ENCODE measurements around the gene NKX2-4.
"Not testable (repeated sequence)": the region's sequence is repeated elsewhere in the genome, so short reads cannot be mapped to it uniquely, and the experiment has no call there.

NKX2-4 gene

GRCh38 chr20:21393816-21394519, 3.4 kb downstream of the NKX2-4 start:
- no peak for DNase-seq (ENCODE audit: low spot score)

GRCh38 chr20:21393166-21393565, 4.2 kb downstream of the NKX2-4 start:
- no peak for DNase-seq (ENCODE audit: low spot score)

GRCh38 chr20:21391972-21392352, 5.4 kb downstream of the NKX2-4 start:
- no peak for DNase-seq (ENCODE audit: low spot score)

- DNase-seq (ENCODE audit: low spot score): no peak
Measured at GRCh38 chr20:21391185-21391971, 5.9 kb downstream of the NKX2-4 start.

GRCh38 chr20:21390768-21391167, 6.6 kb downstream of the NKX2-4 start:
- DNase-seq (ENCODE audit: low spot score): no peak

- no peak for DNase-seq (ENCODE audit: low spot score)
Measured at GRCh38 chr20:21389368-21389767, 8.0 kb downstream of the NKX2-4 start.

- DNase-seq (ENCODE audit: low spot score): no peak
Measured at GRCh38 chr20:21388566-21388965, 8.8 kb downstream of the NKX2-4 start.

GRCh38 chr20:21387528-21387927, 9.8 kb downstream of the NKX2-4 start:
- DNase-seq (ENCODE audit: low spot score): no peak

GRCh38 chr20:21386111-21386510, 11.2 kb downstream of the NKX2-4 start:
- no peak for DNase-seq (ENCODE audit: low spot score)

- peak; percentile 30 for DNase-seq (ENCODE audit: low spot score)
Measured at GRCh38 chr20:21384308-21384892, 12.9 kb downstream of the NKX2-4 start.

- no peak for DNase-seq (ENCODE audit: low spot score)
Measured at GRCh38 chr20:21381619-21382018, 15.7 kb downstream of the NKX2-4 start.

- DNase-seq (ENCODE audit: low spot score): no peak
Measured at GRCh38 chr20:21380711-21381110, 16.6 kb downstream of the NKX2-4 start.

GRCh38 chr20:21378259-21378658, 19.1 kb downstream of the NKX2-4 start:
- DNase-seq (ENCODE audit: low spot score): no peak

GRCh38 chr20:21377701-21378100, 19.6 kb downstream of the NKX2-4 start:
- no peak for DNase-seq (ENCODE audit: low spot score)

- peak; percentile 52 for DNase-seq (ENCODE audit: low spot score)
Measured at GRCh38 chr20:21376626-21377025, 20.7 kb downstream of the NKX2-4 start.

GRCh38 chr20:21373436-21373835, 23.9 kb downstream of the NKX2-4 start:
- DNase-seq (ENCODE audit: low spot score): no peak

- no peak for DNase-seq (ENCODE audit: low spot score)
Measured at GRCh38 chr20:21372016-21372415, 25.3 kb downstream of the NKX2-4 start.

GRCh38 chr20:21371193-21371592, 26.1 kb downstream of the NKX2-4 start:
- DNase-seq (ENCODE audit: low spot score): no peak

- DNase-seq (ENCODE audit: low spot score): no peak
Measured at GRCh38 chr20:21368791-21369190, 28.5 kb downstream of the NKX2-4 start.

GRCh38 chr20:21366273-21366672, 31.1 kb downstream of the NKX2-4 start:
- not testable (repeated sequence) for DNase-seq (ENCODE audit: low spot score)

GRCh38 chr20:21365771-21366170, 31.6 kb downstream of the NKX2-4 start:
- DNase-seq (ENCODE audit: low spot score): no peak

- DNase-seq (ENCODE audit: low spot score): no peak
Measured at GRCh38 chr20:21364413-21364812, 32.9 kb downstream of the NKX2-4 start.

- peak; percentile 15 for DNase-seq (ENCODE audit: low spot score)
Measured at GRCh38 chr20:21361266-21361665, 36.1 kb downstream of the NKX2-4 start.

Data from kidney tubule cell (primary cell).